IMR-90 (cell line): Measurements from ENCODE around the gene CFAP97. TPM values are rescaled to one million over a fixed set of nuclear protein-coding genes. Genes with fewer than 3 reads are reported as not detected.
"Not testable (repeated sequence)": the region's sequence is repeated elsewhere in the genome, so short reads cannot be mapped to it uniquely, and the experiment has no call there.

ENCODE experiments used
- ATAC-seq: fragments of 200-7000 bp; cut with Tn5 transposase; 2 replicates; pipeline ENCODE4 v1.9.1; 2020; ENCODE audit warnings: low read depth, mild to moderate bottlenecking, moderate library complexity
- BruUV-seq: library from RNA; stranded (reverse); fragments of 400-500 nt; replicated peaks from 2 replicates; lab custom pipeline; 2021; lab: Mats Ljungman, UMichigan
- CTCF ChIA-PET: fragments of 300-600 bp; formaldehyde crosslinking; extraction: SDS; loops from one replicate; lab custom pipeline; 2021; ENCODE audit warnings: antibody characterized with exemption; lab: Yijun Ruan, JAX
- POLR2A ChIA-PET: fragments of 300-600 bp; sonication (Branson Sonifier 250); formaldehyde crosslinking; loops from one replicate; lab custom pipeline; 2022; ENCODE audit warnings: antibody characterized with exemption; ENCODE audit not compliant: unreplicated experiment; lab: Charles Lee
- DNase-seq: peaks from one replicate; pipeline ENCODE4 v3.0.0; 2013
- H2AFZ ChIP-seq: replicated peaks from 2 replicates; pipeline ENCODE3; 2013; ENCODE audit warnings: low read length, mild to moderate bottlenecking; ENCODE audit not compliant: poor library complexity
- H2AK5ac ChIP-seq: 2 replicates; pipeline ENCODE4 v1.6.1; 2013; ENCODE audit warnings: low read depth, low read length, inconsistent platforms
- H2AK9ac ChIP-seq: replicated peaks from 2 replicates; pipeline ENCODE3; 2013; ENCODE audit warnings: mild to moderate bottlenecking, low read depth, low read length, moderate library complexity; ENCODE audit not compliant: poor library complexity
- H2BK120ac ChIP-seq: 2 replicates; pipeline ENCODE4 v1.6.1; 2013; ENCODE audit warnings: low read depth, low read length, inconsistent platforms
- H2BK15ac ChIP-seq: 3 replicates; pipeline ENCODE4 v1.6.1; 2013; ENCODE audit warnings: low read depth, low read length, inconsistent platforms
- H2BK20ac ChIP-seq: 2 replicates; pipeline ENCODE4 v1.6.1; 2013; ENCODE audit warnings: low read depth, mild to moderate bottlenecking, inconsistent platforms, low read length, moderate library complexity
- H2BK5ac ChIP-seq: 2 replicates; pipeline ENCODE4 v1.6.1; 2013; ENCODE audit warnings: mild to moderate bottlenecking, low read depth, low read length, inconsistent platforms; ENCODE audit not compliant: poor library complexity, severe bottlenecking
- H3K14ac ChIP-seq: replicated peaks from 2 replicates; pipeline ENCODE4 v1.6.1; 2013; ENCODE audit warnings: low read depth, low read length, inconsistent platforms
- H3K18ac ChIP-seq: 2 replicates; pipeline ENCODE4 v1.6.1; 2013; ENCODE audit warnings: low read depth, low read length, control low read depth
- H3K23ac ChIP-seq: 2 replicates; pipeline ENCODE4 v1.6.1; 2013; ENCODE audit warnings: low read depth, low read length, inconsistent platforms
- H3K27ac ChIP-seq: 2 replicates; pipeline ENCODE4 v1.5.1; 2013; ENCODE audit warnings: mild to moderate bottlenecking, control low read depth, low read length; ENCODE audit not compliant: insufficient read depth
- H3K27me3 ChIP-seq: 2 replicates; pipeline ENCODE4 v1.6.1; 2013; ENCODE audit warnings: low read length; ENCODE audit not compliant: control insufficient read depth, insufficient read depth
- H3K36me3 ChIP-seq: 2 replicates; pipeline ENCODE4 v1.6.1; 2013; ENCODE audit warnings: low read length, mixed read lengths; ENCODE audit not compliant: control insufficient read depth, insufficient read depth
- H3K4ac ChIP-seq: 2 replicates; pipeline ENCODE4 v1.6.1; 2013; ENCODE audit warnings: low read depth, low read length, inconsistent platforms
- H3K4me1 ChIP-seq: 2 replicates; pipeline ENCODE4 v1.6.1; 2013; ENCODE audit warnings: low read length, mixed read lengths; ENCODE audit not compliant: control insufficient read depth, insufficient read depth
- H3K4me2 ChIP-seq: 2 replicates; pipeline ENCODE4 v1.6.1; 2013; ENCODE audit warnings: low read depth, mild to moderate bottlenecking, control low read depth, low read length, moderate library complexity
- H3K4me3 ChIP-seq: 2 replicates; pipeline ENCODE4 v1.5.1; 2013; ENCODE audit warnings: low read depth, mild to moderate bottlenecking, control low read depth, low read length, moderate library complexity; ENCODE audit not compliant: insufficient read depth
- H3K56ac ChIP-seq: 2 replicates; pipeline ENCODE4 v1.6.1; 2013; ENCODE audit warnings: low read length, inconsistent platforms; ENCODE audit not compliant: insufficient read depth; ENCODE audit errors: extremely low read depth
- H3K79me1 ChIP-seq, 2 experiments: 2 replicates each; pipeline ENCODE4 v1.6.1; 2013; ENCODE audit warnings: low read length in 2 of 2, inconsistent platforms in 1 of 2, low read depth in 1 of 2
- H3K9ac ChIP-seq: 2 replicates; pipeline ENCODE4 v1.6.1; 2013; ENCODE audit warnings: low read depth, low read length, control low read depth
- H3K9me1 ChIP-seq: 2 replicates; pipeline ENCODE4 v1.6.1; 2013; ENCODE audit warnings: low read length, inconsistent platforms; ENCODE audit not compliant: insufficient read depth
- H3K9me3 ChIP-seq: 2 replicates; pipeline ENCODE4 v1.6.1; 2013; ENCODE audit warnings: low read length; ENCODE audit not compliant: control insufficient read depth, insufficient read depth
- H4K20me1 ChIP-seq: 2 replicates; pipeline ENCODE4 v1.6.1; 2013; ENCODE audit warnings: low read length, inconsistent platforms; ENCODE audit not compliant: insufficient read depth
- H4K5ac ChIP-seq: 2 replicates; pipeline ENCODE4 v1.6.1; 2013; ENCODE audit warnings: mild to moderate bottlenecking, low read depth, low read length, control low read depth
- H4K8ac ChIP-seq, 2 experiments: 2 replicates each; pipeline ENCODE4 v1.6.1; 2013; ENCODE audit warnings: low read depth in 2 of 2, low read length in 2 of 2, control low read depth in 1 of 2, inconsistent platforms in 1 of 2
- H4K91ac ChIP-seq: 2 replicates; pipeline ENCODE4 v1.6.1; 2013; ENCODE audit warnings: low read depth, low read length, inconsistent platforms; ENCODE audit not compliant: insufficient read depth
- CHD1 ChIP-seq: IDR thresholded peaks from 2 replicates; pipeline ENCODE4 v1.6.1; 2012; ENCODE audit warnings: low read depth, low read length, improper control_type of control experiment
- POLR2A ChIP-seq: IDR thresholded peaks from 2 replicates; pipeline ENCODE4 v1.6.1; 2012; ENCODE audit warnings: mild to moderate bottlenecking, low read depth, low read length
- WGBS, 2 experiments: methylation state at CpG; one replicate each; pipeline versions ENCODE4 v1.1.5 to v1.1.7; 2013; ENCODE audit warnings: missing lambda C conversion rate in 2 of 2; ENCODE audit not compliant: insufficient read length in 1 of 2; ENCODE audit errors: extremely low coverage in 2 of 2; 5-methylcytosine and 5-hydroxymethylcytosine counted together
- dilution Hi-C: fragments of 300-500 bp; cut with HindIII; formaldehyde crosslinking; loops from one replicate; pipeline ENCODE4 v1.14.3; 2018; ENCODE audit warnings: low sequenced_read_pairs; ENCODE audit not compliant: unreplicated experiment
- in situ Hi-C: fragments of 300-500 bp; cut with MboI; formaldehyde crosslinking; loops from 3 replicates; pipeline ENCODE4 v1.14.3; 2019; ENCODE audit warnings: low sequenced_read_pairs, inconsistent platforms, mixed read lengths
- intact Hi-C: fragments of 100-400 bp; cut with micrococcal nuclease; formaldehyde crosslinking; loops from 2 replicates; pipeline ENCODE4 v1.10.0; 2022
- polyA plus RNA-seq, 3 experiments: library from polyadenylated mRNA; depleted of rRNA; stranded (reverse); fragments of >200 nt; gene quantifications; 2 replicates each; pipeline ENCODE4 v1.2.3, GENCODE V29; 2012; ENCODE audit warnings: low replicate concordance in 1 of 3
- total RNA-seq: library from RNA; depleted of rRNA; stranded (reverse); fragments of >200 nt; gene quantifications from 2 replicates; pipeline ENCODE4 v1.2.3, GENCODE V29; 2012

Gene CFAP97
- total and polyA plus RNA-seq, 2 of the 4 experiments (the other 2 are of a cell fraction): 14.5 to 16.0 TPM

DNA sequence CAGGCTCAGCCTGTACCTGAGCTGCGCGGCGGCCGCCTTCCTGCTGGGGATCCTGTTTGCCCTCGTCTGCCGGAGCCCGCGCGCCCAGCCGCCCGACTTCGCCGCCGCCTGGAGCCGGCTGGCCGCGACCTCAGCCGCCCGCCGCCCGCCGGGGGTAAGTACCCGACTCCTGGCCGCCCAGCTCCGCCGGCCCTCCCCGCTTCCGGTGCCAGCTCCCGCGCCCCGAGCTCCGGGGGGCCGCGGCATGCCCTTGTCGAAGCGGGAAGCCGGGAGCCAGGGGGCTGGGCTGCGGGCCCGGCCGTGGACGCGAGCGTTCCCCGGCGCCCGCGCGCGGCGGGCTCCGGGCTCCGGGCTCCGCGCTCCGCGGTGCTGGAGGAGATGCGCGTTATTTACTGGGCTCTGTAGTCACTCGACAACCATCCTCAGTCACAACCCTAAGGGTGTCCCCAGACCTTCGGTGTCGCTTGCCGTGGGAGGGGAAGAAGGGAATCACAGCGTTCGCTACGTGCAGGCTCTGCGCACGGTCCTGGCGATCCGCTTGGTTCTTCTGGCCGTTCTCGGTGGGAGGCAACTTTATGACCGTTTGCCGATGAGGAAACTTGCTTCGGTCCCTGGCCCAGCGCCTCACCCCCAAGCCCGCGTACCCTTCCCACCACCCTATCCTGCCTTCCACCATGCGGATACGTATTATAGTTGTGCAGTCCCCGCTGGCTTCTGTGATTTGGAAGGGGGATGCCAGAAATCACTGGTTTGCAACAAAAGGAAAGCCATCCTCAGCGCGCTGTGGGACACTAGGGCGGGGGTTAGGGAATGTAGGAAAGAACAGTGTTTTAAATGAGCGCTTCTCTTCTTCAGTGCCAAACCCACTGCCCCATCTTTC, 6.5 kb upstream of the CFAP97 start:
- peak overlapping the region; percentile 68 for H3K4me2 ChIP-seq
- peak overlapping the region; percentile 74 for H3K4ac ChIP-seq
- DNase-seq (peak; percentile 56), ATAC-seq (peak; percentile 49)
- H2BK120ac ChIP-seq: peak overlapping the region; percentile 72
- no TSS peak for BruUV-seq
- no peak overlapping the region for H4K5ac ChIP-seq
- in situ Hi-C loops: no loop called here
- peak overlapping the region; percentile 62 for H2BK5ac ChIP-seq
- H4K20me1 ChIP-seq: 0 out of 2 replicates have a peak, but pooled peaks cover 7% of the 10 kb centered on the region
- H2BK15ac ChIP-seq: peak overlapping the region; percentile 73; the same call in 2 of the 3 replicates
- H4K8ac ChIP-seq: peak overlapping the region; percentile 34 to 55; a peak in 2 of 4 replicates
- H3K9me3 ChIP-seq: no peaks in the 10 kb centered on the region
- H3K14ac ChIP-seq: peak overlapping the region; percentile 64
- H2AFZ ChIP-seq: peak overlapping the region; percentile 87
- peak overlapping the region; percentile 76; the same call in 1 of the 2 replicates for H4K91ac ChIP-seq
- ChIA-PET POLR2A (interaction anchor here (0.6 kb wide), 2 partner anchors 94 to 201 kb away, joined by 3 to 4 read pairs; no protein-coding TSS in a partner anchor), CTCF (interaction anchor here (1.4 kb wide), 1 partner anchor 51 kb away, joined by 3 read pairs; no protein-coding TSS in a partner anchor)
- no peaks in the 10 kb centered on the region for H3K27me3 ChIP-seq
- H3K4me3 ChIP-seq: peak overlapping the region; percentile 93
- WGBS, 2 experiments: 0% methylated on average over 26 of the region's 84 CpGs; no CpG with 5 or more reads in 1 of the 2 experiments
- H2AK9ac ChIP-seq: peak overlapping the region; percentile 74
- H2BK20ac ChIP-seq: no peak overlapping the region
- H3K36me3 ChIP-seq: no peaks in the 10 kb centered on the region
- peaks cover 28 to 41% of the 10 kb centered on the region in 2 experiments for H3K79me1 ChIP-seq
- H3K56ac ChIP-seq: peak overlapping the region; percentile 50; the same call in 1 of the 2 replicates
- H2AK5ac ChIP-seq: peak overlapping the region; percentile 70
- dilution Hi-C loops: no loop called here
- intact Hi-C loops: loop anchor here (1.0 to 10.0 kb wide), 2 partner anchors 154 to 185 kb away; partner anchors contain the start of gene LRP2BP
- peak overlapping the region; percentile 95 for H3K23ac ChIP-seq
- peak overlapping the region; percentile 90 for H3K9ac ChIP-seq
- H3K9me1 ChIP-seq: peaks cover 4% of the 10 kb centered on the region; the same call in 1 of the 2 replicates
- H3K27ac ChIP-seq: peak overlapping the region; percentile 73
- H3K4me1 ChIP-seq: peaks cover 6% of the 10 kb centered on the region; the same call in 1 of the 2 replicates
- peak overlapping the region; percentile 49; the same call in 1 of the 2 replicates for H3K18ac ChIP-seq
- no peak for TF ChIP-seq CHD1
- TF ChIP-seq POLR2A: peak; percentile 36

- H3K4me2 ChIP-seq, H3K4ac ChIP-seq, H2BK15ac ChIP-seq, H3K4me1 ChIP-seq, DNase-seq, dilution Hi-C loops, H3K36me3 ChIP-seq, H3K18ac ChIP-seq, BruUV-seq, H3K9me1 ChIP-seq, H2BK120ac ChIP-seq, H3K9me3 ChIP-seq, H2AK5ac ChIP-seq, H2BK20ac ChIP-seq, in situ Hi-C loops, H3K14ac ChIP-seq, H4K8ac ChIP-seq, H3K23ac ChIP-seq, H2AK9ac ChIP-seq, H4K5ac ChIP-seq, H3K27me3 ChIP-seq, H3K56ac ChIP-seq, ATAC-seq, H4K20me1 ChIP-seq, H4K91ac ChIP-seq: not testable (repeated sequence)
- CTCF ChIA-PET: interaction anchor here (1.4 kb wide), 1 partner anchor 52 kb away, joined by 3 read pairs; no protein-coding TSS in a partner anchor
- POLR2A ChIA-PET: interaction anchor here (0.6 kb wide), 1 partner anchor 201 kb away, joined by 4 read pairs; no protein-coding TSS in a partner anchor
- H3K4me3 ChIP-seq: peak overlapping the region; percentile 93
- H3K9ac ChIP-seq: peak overlapping the region; percentile 51; the same call in 1 of the 2 replicates
- peaks cover 28 to 43% of the 10 kb centered on the region in 2 experiments for H3K79me1 ChIP-seq
- WGBS, 2 experiments: 0% methylated on average over 31 of the region's 39 CpGs; no CpG with 5 or more reads in 1 of the 2 experiments
- H2BK5ac ChIP-seq: peak overlapping the region; percentile 59
- H2AFZ ChIP-seq: peak overlapping the region; percentile 87
- peak overlapping the region; percentile 42; the same call in 1 of the 2 replicates for H3K27ac ChIP-seq
- intact Hi-C loops: loop anchor here (1.0 to 10.0 kb wide), 3 partner anchors 155 to 388 kb away; partner anchors contain the start of gene LRP2BP
Measured at GRCh38 chr4:185209852-185210101, 6.0 kb upstream of the CFAP97 start.
